HG03521 (cell line): ENCODE measurements around the gene HARBI1.

Experiments used
- ATAC-seq: cut with Tn5 transposase; IDR thresholded peaks from one replicate; pipeline ENCODE4 v1.9.1; 2021; ENCODE audit warnings: mild to moderate bottlenecking, moderate library complexity; ENCODE audit not compliant: unreplicated experiment

HARBI1 gene

DNA sequence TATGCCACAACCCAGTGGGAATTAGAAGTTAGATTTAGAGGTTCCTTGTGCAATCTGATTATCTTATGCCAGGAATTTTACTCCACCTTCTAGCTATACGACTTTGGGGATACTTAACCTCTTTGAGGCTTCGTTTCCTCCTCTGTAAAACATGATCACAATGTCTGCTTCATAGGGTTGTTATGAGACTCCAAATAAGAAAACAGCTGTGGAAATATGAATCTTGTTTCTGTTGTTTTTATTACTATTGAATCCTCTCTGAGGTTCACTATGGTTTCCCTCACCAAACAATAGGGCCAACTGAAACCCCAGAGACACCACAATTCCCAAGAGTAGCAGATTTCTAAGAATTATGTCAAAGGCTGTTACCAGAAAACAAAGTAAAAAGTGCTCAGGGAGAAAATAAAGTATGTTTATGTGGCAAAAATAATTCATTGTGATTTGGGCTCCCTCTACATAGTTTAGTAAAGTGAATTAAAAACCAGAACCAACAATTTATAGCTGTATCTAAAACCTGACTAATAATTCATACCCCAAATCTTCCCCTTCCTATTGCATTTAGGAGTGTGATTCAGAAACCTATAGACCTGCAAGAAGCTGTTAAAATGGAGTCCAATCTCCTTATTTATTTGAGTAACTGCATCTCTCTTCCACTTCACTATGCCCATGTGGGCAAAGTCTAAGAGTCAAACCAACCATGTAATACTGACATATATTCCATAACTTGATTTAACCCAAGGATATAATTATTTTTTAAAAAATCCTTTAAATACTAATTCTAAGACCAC is 61.6 kb downstream of the HARBI1 start:
- no peak for ATAC-seq

DNA sequence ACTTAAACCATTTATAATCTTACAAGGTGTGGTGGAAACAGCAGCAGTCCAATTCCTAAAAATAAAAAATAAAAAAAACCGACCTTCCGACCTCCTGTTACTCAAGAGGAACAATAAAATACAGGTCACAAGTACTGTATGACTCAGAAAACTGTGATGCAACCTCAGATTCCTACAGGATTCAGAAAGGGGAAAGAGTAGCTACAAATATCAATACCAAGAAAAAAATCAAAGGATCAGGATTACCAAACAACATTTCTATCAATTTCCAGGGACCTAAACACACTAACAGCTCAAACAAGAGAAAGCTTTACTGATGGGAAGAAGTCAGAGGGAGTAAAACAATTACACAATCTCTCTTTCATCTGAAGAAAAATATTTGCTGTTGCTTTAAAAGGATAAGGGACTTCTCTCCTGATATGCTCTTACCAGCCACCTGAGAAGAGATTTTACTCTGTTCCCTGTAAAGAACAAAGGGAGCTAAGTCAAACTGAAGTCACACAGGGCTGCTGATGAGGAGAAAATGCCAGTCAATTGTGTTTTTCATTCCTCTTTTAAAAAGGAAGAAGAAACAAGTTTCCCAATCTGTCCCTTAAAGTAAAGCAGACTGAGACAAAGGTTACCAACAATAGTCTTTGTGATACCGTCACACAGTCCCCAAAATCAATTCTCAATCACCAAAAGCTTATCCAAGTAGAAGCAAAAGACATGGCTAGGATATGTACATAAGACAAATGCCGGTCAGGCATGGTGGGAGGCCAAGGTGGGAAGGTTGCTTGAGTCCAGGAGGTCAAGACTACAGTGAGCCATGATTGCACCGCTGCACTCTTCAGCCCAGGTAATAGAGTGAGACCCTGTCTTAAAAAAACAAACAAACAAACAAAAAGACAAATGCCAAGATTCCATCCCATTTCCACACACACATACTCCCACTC is 62.5 kb downstream of the HARBI1 start:
- ATAC-seq, result no peak

DNA sequence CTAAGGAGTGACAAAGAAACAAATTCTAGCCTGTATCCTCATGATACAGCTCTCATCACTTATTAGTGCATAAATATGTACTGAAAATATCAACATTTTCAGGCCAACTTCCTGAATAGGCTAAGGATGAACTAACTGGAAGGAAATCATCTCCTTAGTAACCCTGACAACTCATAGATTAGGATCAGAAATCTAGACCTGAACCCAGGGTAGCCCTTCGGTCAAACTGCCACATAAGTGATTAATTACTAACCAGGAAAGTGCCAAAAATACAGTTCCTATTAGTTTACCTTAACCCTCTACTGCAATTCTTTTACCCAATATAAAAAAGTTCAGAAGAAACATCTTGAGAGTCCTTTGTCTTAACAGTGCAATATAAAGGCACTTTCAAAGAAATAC is 63.2 kb downstream of the HARBI1 start:
- no peak for ATAC-seq
